Transverse colon (tissue), 3 donors: Measurements from ENCODE around the gene ACTG1.

Experiments
- POLR2A ChIP-seq: fragments of 450-650 bp; IDR thresholded peaks from one replicate; pipeline ENCODE4 v1.6.1; 2016; ENCODE audit warnings: antibody characterized with exemption, mild to moderate bottlenecking, moderate library complexity
- TF ChIP-seq, protein P1 (sequence below), 5 experiments: fragments of 200-600 bp in 3 of 5; fragments of 450-650 bp in 2 of 5; sonication (generic) in 3 of 5; IDR thresholded peaks; 1 replicate in 2 of 5; 2 replicates in 3 of 5; pipeline ENCODE4 v1.5.1; 2016 to 2017; ENCODE audit warnings: antibody characterized with exemption in 5 of 5, inconsistent platforms in 3 of 5, mild to moderate bottlenecking in 2 of 5, moderate library complexity in 1 of 5

DNA sequence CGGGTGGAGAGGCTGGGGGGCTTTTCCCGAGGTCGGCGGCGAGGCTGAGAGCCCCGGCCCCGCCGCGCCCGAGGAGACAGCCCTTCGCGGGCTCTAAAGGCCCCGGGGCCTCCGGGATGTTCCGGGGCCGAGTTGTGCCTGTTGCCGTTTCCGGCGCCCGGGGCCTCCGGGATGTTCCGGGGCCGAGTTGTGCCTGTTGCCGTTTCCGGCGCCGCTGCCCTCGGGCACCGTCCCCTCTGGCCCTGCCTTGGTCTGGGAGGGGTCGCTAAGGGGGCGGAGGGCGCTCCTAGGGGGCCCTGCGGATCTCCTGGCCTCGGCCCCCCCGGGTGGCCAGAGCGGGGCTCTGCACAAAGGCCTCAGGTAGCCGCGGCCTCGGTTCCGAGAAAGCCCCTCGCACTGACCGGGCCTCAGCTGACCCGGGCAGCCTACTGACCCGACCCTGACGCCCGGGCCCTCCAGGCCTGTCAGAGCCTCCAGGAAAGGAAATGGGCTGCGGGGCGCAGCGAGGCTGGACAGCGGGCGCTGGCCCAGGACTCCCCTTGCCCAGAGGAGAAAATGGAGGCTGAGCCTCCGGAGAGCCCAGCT lies 24.2 kb downstream of the ACTG1 start:
- TF ChIP-seq, protein P1, sequence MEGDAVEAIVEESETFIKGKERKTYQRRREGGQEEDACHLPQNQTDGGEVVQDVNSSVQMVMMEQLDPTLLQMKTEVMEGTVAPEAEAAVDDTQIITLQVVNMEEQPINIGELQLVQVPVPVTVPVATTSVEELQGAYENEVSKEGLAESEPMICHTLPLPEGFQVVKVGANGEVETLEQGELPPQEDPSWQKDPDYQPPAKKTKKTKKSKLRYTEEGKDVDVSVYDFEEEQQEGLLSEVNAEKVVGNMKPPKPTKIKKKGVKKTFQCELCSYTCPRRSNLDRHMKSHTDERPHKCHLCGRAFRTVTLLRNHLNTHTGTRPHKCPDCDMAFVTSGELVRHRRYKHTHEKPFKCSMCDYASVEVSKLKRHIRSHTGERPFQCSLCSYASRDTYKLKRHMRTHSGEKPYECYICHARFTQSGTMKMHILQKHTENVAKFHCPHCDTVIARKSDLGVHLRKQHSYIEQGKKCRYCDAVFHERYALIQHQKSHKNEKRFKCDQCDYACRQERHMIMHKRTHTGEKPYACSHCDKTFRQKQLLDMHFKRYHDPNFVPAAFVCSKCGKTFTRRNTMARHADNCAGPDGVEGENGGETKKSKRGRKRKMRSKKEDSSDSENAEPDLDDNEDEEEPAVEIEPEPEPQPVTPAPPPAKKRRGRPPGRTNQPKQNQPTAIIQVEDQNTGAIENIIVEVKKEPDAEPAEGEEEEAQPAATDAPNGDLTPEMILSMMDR (IDR thresholded peaks at IDR 0.05) = no peak
- TF ChIP-seq POLR2A = no peak
